Measurements from ENCODE around the gene EIF5A.

The EIF5A gene

DNA sequence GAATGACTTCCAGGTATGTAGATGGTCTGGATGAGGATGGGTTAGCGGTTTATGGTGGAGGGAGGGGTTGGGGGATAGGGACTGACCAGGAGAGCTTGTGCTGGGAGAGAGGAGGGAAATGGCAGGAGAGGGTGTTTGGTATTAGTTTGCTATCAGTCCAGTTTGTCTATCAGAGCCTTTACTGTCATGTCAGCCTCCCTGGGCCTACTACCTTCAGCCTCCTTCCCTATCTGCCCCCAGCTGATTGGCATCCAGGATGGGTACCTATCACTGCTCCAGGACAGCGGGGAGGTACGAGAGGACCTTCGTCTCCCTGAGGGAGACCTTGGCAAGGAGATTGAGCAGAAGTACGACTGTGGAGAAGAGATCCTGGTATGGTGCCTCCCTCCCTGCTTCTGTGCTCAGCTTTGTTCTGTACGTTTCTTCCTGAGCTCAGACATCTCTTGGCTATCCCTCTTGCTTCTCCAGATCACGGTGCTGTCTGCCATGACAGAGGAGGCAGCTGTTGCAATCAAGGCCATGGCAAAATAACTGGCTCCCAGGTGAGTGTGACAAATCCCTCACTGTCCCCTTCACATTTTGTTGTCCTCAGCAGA is 3.8 kb downstream of the EIF5A start:
- Histone ChIP-seq H2BK5ac (ENCODE audit: low read depth, low read length, poor library complexity, severe bottlenecking) (no peak overlapping the region), H2BK15ac (ENCODE audit: low read depth, poor library complexity, severe bottlenecking) (no peak overlapping the region), H3K9ac (ENCODE audit: low read length) (peak overlapping the region; percentile 98), H3K79me1 (replicated peaks; ENCODE audit: low read length, poor library complexity, severe bottlenecking) (peaks cover 10% of the 10 kb centered on the region), H2AFZ (ENCODE audit: low read depth, low read length) (no peak overlapping the region), H3K36me3 (ENCODE audit: control insufficient read depth in 1 of 2, insufficient read depth in 2 of 2, low read depth in 1 of 2, low read length in 2 of 2) (peaks cover 46 to 53% of the 10 kb centered on the region in 2 experiments), H3K4me2 (ENCODE audit: low read length, poor library complexity, severe bottlenecking) (no peak overlapping the region), H2AK5ac (ENCODE audit: low read length, severe bottlenecking) (no peak overlapping the region), H2BK120ac (ENCODE audit: low read depth, low read length) (no peak overlapping the region), H3K23ac (ENCODE audit: low read length in 2 of 2) (no peak overlapping the region), H3K14ac (ENCODE audit: low read length in 2 of 2) (no peak overlapping the region), H3K9me3 (ENCODE audit: control insufficient read depth, low read length) (no peaks in the 10 kb centered on the region), H3K18ac (ENCODE audit: low read depth in 1 of 2, low read length in 2 of 2) (no peak overlapping the region), H3K27me3 (ENCODE audit: control insufficient read depth in 1 of 2, insufficient read depth in 1 of 2, low read length in 2 of 2) (no peaks in the 10 kb centered on the region), H4K8ac (ENCODE audit: low read length) (no peak overlapping the region), H4K91ac (ENCODE audit: low read length) (no peak overlapping the region), H3K4me1 (ENCODE audit: control insufficient read depth, insufficient read depth, low read depth, low read length) (peaks cover 22% of the 10 kb centered on the region), H3K27ac (ENCODE audit: low read length, poor library complexity, severe bottlenecking) (no peak overlapping the region), H3K4me3 (ENCODE audit: insufficient read depth in 1 of 2, low read depth in 1 of 2, low read length in 2 of 2) (no peak overlapping the region), H3K4ac (ENCODE audit: low read depth in 1 of 2, low read length in 2 of 2) (no peak overlapping the region), H2BK12ac (ENCODE audit: low read length in 2 of 2) (no peak overlapping the region)
- DNase-seq: no peak
- WGBS: 94% methylated on average over 7 of the region's 7 CpGs

DNA sequence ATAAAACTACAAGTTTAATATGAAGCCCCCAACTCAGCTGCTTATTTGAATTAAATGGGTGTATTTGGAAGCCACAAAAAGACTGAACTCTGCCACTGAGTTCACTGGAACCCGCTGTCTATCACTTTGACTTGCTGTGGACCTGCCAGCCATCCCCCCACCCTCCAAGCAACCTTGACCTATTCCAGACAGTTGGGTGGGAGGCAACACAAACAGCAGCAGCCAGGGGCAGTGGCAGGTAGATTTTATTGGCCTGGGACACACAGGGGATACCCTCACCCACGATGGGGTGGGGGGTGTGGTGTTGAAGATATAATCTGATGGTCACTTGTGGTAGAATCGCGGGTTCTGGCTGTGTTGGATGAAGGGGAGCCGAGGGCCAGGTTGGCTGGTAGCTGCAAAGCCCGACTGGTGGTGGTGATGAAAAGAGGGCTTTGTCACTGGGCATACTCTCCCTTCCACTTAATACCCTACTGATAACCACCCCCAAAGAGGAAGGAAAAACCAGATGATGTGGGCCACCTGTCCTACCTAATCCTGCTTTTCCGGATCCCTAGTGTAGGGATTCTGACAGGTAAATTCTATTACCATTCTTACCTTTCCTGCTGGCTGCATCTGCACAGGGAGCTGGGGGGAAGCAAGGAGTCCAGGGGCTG is 5.1 kb downstream of the EIF5A start:
- Histone ChIP-seq H2BK15ac (ENCODE audit: low read depth, poor library complexity, severe bottlenecking) (no peak overlapping the region), H3K4me2 (ENCODE audit: low read length, poor library complexity, severe bottlenecking) (no peak overlapping the region), H3K27me3 (ENCODE audit: control insufficient read depth in 1 of 2, insufficient read depth in 1 of 2, low read length in 2 of 2) (no peaks in the 10 kb centered on the region), H2BK120ac (ENCODE audit: low read depth, low read length) (no peak overlapping the region), H3K36me3 (ENCODE audit: control insufficient read depth in 1 of 2, insufficient read depth in 2 of 2, low read depth in 1 of 2, low read length in 2 of 2) (peaks cover 58 to 63% of the 10 kb centered on the region in 2 experiments), H2BK5ac (ENCODE audit: low read depth, low read length, poor library complexity, severe bottlenecking) (no peak overlapping the region), H3K14ac (ENCODE audit: low read length in 2 of 2) (no peak overlapping the region), H3K23ac (ENCODE audit: low read length in 2 of 2) (no peak overlapping the region), H2AK5ac (ENCODE audit: low read length, severe bottlenecking) (no peak overlapping the region), H2BK12ac (ENCODE audit: low read length in 2 of 2) (no peak overlapping the region), H3K18ac (ENCODE audit: low read depth in 1 of 2, low read length in 2 of 2) (no peak overlapping the region), H3K4me1 (ENCODE audit: control insufficient read depth, insufficient read depth, low read depth, low read length) (peaks cover 22% of the 10 kb centered on the region), H2AFZ (ENCODE audit: low read depth, low read length) (no peak overlapping the region), H4K91ac (ENCODE audit: low read length) (no peak overlapping the region), H3K27ac (ENCODE audit: low read length, poor library complexity, severe bottlenecking) (no peak overlapping the region), H4K8ac (ENCODE audit: low read length) (no peak overlapping the region), H3K4ac (ENCODE audit: low read depth in 1 of 2, low read length in 2 of 2) (no peak overlapping the region), H3K4me3 (ENCODE audit: insufficient read depth in 1 of 2, low read depth in 1 of 2, low read length in 2 of 2) (no peak overlapping the region), H3K79me1 (replicated peaks; ENCODE audit: low read length, poor library complexity, severe bottlenecking) (peaks cover 12% of the 10 kb centered on the region), H3K9ac (ENCODE audit: low read length) (peak overlapping the region; percentile 91), H3K9me3 (ENCODE audit: control insufficient read depth, low read length) (no peaks in the 10 kb centered on the region)
- 87% methylated on average over 2 of the region's 7 CpGs for WGBS
- DNase-seq: no peak

- no peak for DNase-seq
- peaks cover 12% of the 10 kb centered on the region for H3K79me1 ChIP-seq (replicated peaks; ENCODE audit: low read length, poor library complexity, severe bottlenecking)
- no peak overlapping the region for H3K4ac ChIP-seq (ENCODE audit: low read depth in 1 of 2, low read length in 2 of 2)
- H3K18ac ChIP-seq (ENCODE audit: low read depth in 1 of 2, low read length in 2 of 2): no peak overlapping the region
- H3K9ac ChIP-seq (ENCODE audit: low read length): peak overlapping the region; percentile 91
- peaks cover 22% of the 10 kb centered on the region for H3K4me1 ChIP-seq (ENCODE audit: control insufficient read depth, insufficient read depth, low read depth, low read length)
- H2BK12ac ChIP-seq (ENCODE audit: low read length in 2 of 2): no peak overlapping the region
- no peak overlapping the region for H2BK5ac ChIP-seq (ENCODE audit: low read depth, low read length, poor library complexity, severe bottlenecking)
- H3K36me3 ChIP-seq (ENCODE audit: control insufficient read depth in 1 of 2, insufficient read depth in 2 of 2, low read depth in 1 of 2, low read length in 2 of 2): peaks cover 65 to 70% of the 10 kb centered on the region in 2 experiments
- no peak overlapping the region for H3K27ac ChIP-seq (ENCODE audit: low read length, poor library complexity, severe bottlenecking)
- no peak overlapping the region for H2BK120ac ChIP-seq (ENCODE audit: low read depth, low read length)
- H3K27me3 ChIP-seq (ENCODE audit: control insufficient read depth in 1 of 2, insufficient read depth in 1 of 2, low read length in 2 of 2): no peaks in the 10 kb centered on the region
- no peak overlapping the region for H3K23ac ChIP-seq (ENCODE audit: low read length in 2 of 2)
- H3K9me3 ChIP-seq (ENCODE audit: control insufficient read depth, low read length): no peaks in the 10 kb centered on the region
- no peak overlapping the region for H4K8ac ChIP-seq (ENCODE audit: low read length)
- H3K4me3 ChIP-seq (ENCODE audit: insufficient read depth in 1 of 2, low read depth in 1 of 2, low read length in 2 of 2): peak overlapping the region in 1 of 2 experiments; percentile 95
- WGBS: 91% methylated on average over 5 of the region's 7 CpGs
- H3K14ac ChIP-seq (ENCODE audit: low read length in 2 of 2): no peak overlapping the region
- H4K91ac ChIP-seq (ENCODE audit: low read length): no peak overlapping the region
- H2AFZ ChIP-seq (ENCODE audit: low read depth, low read length): no peak overlapping the region
- H2BK15ac ChIP-seq (ENCODE audit: low read depth, poor library complexity, severe bottlenecking): no peak overlapping the region
- H3K4me2 ChIP-seq (ENCODE audit: low read length, poor library complexity, severe bottlenecking): no peak overlapping the region
- H2AK5ac ChIP-seq (ENCODE audit: low read length, severe bottlenecking): no peak overlapping the region
These were observed 5.9 kb downstream of the EIF5A start for GRCh38 chr17:7313088-7313889.
